SK-N-SH (cell line): ENCODE results near the gene CPVL.

ENCODE experiments used
- CHD2 ChIP-seq: fragments of 150-350 bp; IDR thresholded peaks from 2 replicates; pipeline ENCODE4 v1.6.1; 2018; ENCODE audit warnings: low read length; ENCODE audit not compliant: partially characterized antibody
- RCOR1 ChIP-seq: fragments of 150-350 bp; IDR thresholded peaks from 2 replicates; pipeline ENCODE4 v1.6.1; 2017; ENCODE audit warnings: antibody characterized with exemption, low read length
- TEAD4 ChIP-seq: IDR thresholded peaks from 2 replicates; pipeline ENCODE4 v1.4.0; 2012; ENCODE audit warnings: mild to moderate bottlenecking, borderline replicate concordance; ENCODE audit not compliant: insufficient read depth
- TF ChIP-seq, protein P1 (sequence below): fragments of 200-600 bp; sonication (generic); IDR thresholded peaks from 2 replicates; pipeline ENCODE4 v1.6.1; 2017; ENCODE audit warnings: antibody characterized with exemption, mild to moderate bottlenecking, moderate library complexity

DNA sequence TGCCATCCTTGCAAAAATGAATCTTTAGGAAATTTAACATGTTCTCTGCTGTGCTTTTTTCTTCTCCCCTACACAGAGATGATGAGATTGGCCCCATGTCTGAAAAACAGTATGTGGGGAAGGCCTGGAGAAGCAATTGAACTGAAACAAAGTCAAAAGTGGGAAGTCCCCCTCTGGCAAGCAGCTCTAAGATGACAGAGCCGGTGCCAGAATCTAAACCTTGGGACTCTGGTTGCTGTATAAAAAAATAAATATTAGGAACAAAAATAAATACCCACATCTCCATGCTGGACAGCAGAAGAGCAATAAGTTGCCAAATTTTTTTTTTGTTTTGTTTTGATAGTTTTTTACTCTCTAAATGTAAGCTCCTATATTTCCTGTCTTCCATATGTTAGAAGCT is 136.4 kb downstream of the CPVL start:
- TF ChIP-seq, protein P1, sequence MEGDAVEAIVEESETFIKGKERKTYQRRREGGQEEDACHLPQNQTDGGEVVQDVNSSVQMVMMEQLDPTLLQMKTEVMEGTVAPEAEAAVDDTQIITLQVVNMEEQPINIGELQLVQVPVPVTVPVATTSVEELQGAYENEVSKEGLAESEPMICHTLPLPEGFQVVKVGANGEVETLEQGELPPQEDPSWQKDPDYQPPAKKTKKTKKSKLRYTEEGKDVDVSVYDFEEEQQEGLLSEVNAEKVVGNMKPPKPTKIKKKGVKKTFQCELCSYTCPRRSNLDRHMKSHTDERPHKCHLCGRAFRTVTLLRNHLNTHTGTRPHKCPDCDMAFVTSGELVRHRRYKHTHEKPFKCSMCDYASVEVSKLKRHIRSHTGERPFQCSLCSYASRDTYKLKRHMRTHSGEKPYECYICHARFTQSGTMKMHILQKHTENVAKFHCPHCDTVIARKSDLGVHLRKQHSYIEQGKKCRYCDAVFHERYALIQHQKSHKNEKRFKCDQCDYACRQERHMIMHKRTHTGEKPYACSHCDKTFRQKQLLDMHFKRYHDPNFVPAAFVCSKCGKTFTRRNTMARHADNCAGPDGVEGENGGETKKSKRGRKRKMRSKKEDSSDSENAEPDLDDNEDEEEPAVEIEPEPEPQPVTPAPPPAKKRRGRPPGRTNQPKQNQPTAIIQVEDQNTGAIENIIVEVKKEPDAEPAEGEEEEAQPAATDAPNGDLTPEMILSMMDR = no peak
- TF ChIP-seq CHD2 (no peak), TEAD4 (no peak), RCOR1 (no peak)
